Stimulated activated CD4-positive, alpha-beta T cell treated with anti-CD3 and anti-CD28 coated beads, TNF-alpha, amount 100 ng/mL, for 4 hours (primary cell): ENCODE results near the gene MRPS27.

Experiments
- DNase-seq, 3 experiments: peaks; one replicate each; pipeline ENCODE4 v3.0.0-alpha.2; 2020; ENCODE audit warnings: low read depth in 3 of 3

Gene MRPS27

DNA sequence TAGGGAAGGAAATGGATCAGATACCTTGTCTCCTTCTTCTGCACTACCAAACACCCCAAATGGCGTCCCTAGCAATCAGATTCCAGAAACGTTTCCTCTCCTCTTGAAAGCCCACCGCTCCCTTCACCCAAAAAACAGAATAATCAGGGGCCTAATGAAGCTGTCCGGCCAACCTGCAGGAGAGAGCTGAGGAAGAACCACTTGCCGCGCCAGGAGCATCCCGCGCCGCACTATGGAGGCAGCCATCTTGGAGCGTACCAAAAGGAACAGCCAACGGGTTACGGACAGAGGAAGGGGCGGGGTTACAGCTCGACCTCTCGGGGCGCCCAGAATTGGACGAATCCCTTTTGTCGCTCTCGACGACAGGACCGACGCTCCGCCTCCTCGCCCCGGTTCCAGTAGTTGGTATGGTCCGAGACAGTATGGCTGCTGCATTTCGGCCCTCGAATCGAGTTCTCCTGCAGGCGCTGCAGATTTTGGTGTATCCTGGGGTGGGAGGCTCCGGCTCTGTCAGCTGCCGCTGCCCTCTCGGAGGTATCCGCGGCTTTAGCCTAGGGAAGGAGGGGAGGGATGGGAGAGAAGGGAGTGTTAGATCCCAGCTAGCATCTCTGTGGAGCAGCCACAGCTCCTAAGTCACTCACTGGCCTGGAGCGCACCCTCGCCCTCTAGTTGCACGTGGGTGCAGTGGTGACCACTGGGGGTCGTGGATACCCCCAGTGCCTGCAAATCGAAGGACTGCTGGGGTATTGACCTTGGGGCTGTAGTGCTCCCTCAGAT, at the start of gene MRPS27, which contains the start of gene PTCD2:
TSS of gene MRPS27 (minus strand) at position 265 of the 777 bp plus-strand sequence. CDS start at position 246, 19 bp downstream.
TSS of gene PTCD2 (plus strand) at position 398 of the 777 bp plus-strand sequence. CDS start at position 408, 10 bp downstream.
- peak; percentile 73 to 90 (median 89) for DNase-seq

DNA sequence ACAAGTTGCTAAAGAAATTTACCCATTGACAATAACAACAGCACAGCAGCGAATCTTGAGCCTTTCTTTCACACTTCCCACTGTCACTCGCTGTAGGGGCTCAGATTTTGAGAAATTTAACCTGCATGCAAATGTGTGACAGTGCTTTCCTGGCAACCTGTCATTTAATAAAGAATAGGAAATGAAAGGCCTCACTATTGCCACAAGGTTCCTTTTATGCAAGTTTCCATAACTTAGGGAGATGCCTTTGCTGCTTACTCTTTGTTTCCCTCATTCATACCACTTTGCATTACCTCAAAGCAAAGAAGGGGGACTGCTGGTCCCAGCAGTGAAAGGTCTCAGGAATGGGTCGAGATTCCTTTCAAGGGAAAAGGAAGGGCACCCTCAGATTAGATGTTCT, 49.7 kb upstream of the MRPS27 start:
- no peak for DNase-seq

DNA sequence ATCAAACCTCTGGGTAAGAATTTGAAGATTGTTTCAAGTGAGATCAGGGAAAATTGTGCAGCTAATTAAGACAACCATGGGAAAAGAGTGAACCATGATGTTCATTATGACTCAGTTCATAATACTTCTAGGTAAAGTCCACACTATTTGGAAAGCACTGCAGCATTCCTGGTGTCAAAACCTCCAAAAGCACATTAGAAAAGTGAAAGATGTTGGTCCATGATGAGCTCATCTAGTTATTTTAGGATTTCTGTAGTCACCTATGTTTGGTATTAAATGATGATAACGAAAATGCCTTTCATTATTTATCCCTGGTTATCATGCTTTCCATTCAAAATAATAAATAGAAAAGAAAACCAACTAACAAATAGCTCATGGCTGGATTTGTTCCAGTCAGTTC, 49.3 kb upstream of the MRPS27 start:
- no peak for DNase-seq

DNA sequence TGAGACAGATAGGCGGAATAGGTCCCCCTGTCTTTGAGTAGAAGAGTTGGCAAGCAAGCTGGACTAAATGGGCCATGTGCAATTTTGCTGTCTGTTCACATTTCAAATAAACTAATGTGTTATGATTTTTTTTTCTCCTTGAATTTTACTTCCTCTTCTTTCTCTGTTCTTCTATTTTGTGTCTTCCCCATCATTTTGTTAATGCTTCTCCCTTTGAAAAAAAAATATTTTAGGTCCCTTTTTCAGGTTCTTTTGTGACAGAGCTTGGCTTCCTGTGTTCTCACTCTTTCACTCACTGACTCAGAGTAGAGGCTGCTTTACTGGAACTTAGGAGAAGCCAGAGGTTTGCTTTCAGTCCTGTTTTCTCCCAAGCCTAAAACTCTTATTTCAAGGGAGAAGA, 48.2 kb upstream of the MRPS27 start:
- no peak for DNase-seq

DNA sequence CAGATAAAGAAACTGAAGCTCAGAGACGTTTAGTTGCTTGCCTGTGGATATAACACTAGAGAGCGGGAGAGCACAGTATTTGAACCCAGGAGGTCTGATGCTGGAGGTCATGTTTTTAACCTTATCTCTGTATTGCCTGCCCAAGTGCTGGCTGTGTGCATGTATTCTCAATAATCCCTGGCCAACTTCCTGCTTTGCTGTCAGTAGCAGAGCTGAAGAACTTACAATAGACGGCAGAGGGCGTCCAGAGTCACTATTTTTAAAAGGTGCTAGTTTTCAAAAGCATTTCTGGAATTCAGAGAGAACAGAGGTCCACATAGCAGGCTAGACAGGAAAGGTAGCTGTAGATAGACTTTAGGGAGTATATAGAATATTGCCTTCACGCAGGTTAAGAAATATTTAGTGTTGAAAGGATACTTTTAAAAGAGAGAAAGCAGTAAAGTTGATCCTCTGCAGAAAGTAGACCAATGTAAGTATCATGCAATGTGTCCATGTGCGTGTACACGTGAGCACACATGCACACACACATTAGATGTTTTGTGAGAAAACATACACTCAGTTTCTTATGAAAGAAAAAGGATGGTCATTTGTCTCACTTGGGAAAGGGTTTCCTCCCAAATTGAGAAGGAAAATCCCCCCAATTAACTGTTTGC, 46.4 kb upstream of the MRPS27 start:
- no peak for DNase-seq

DNA sequence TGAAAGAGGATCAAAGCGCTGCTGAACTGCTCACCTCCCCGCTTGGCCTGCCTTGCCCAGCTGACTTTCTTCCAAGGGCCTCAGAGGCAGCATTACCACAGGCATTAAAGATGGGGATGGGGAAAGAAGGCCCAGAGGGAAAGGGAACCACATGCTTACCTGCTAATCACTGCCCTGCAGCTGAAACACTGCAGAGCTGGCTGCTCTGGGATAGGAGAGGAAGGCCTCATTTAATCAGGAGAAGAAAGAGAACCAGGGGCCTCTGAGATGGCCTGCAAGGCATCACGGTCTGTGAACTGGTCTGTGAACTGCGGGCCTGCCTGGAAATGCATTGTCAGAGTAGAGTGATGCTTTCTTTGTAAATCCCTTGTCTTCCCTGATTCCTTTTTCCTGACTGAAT, 44.9 kb upstream of the MRPS27 start:
- no peak for DNase-seq

DNA sequence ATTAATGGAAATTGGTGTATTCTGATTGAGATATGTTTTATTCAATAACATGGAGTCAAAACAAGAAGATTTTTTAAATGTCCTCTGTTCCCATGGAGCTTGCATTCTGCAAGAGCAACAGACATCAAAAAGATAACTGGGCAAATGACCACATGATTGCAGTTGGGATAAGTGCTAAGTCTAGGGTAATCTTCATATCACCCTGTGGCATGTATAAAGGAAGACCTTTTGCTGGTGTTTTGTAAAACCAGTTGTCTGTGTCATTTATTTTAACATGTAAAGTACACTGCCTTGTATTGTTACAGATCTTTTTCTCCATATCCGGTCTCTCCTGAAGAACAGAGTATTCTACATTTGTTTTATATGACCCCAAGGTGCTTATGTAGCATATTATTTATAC, 44.1 kb upstream of the MRPS27 start:
- no peak for DNase-seq

DNA sequence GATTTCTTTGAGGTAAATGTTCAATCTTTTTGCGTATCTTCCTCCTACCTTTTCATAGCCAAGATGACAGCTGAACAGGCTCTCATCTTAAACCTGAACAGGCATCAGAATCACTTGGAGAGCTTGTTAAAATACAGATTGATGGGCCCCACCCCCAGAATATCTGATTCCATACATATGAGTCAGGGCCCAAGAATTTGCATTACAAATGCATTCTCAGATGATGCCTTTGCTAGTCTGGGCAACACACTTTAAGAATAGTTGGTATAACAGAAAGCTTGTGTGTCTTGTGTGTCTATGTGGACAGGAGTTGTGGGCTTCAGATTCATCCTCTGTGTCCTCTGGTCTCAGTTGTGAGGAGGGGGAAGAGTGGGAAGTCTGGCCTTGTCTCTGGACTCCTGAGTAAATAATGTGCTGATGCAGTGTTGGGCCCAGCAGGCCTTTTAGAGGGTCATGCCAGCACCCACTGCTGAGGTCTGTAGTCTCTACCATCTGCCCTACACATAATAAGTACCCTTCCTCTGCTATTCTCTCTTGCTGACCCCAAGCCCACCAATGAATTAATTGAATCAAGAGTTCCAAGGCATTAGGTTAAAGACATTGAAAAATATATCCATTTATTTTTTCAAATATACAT, 43.2 kb upstream of the MRPS27 start:
- no peak for DNase-seq

DNA sequence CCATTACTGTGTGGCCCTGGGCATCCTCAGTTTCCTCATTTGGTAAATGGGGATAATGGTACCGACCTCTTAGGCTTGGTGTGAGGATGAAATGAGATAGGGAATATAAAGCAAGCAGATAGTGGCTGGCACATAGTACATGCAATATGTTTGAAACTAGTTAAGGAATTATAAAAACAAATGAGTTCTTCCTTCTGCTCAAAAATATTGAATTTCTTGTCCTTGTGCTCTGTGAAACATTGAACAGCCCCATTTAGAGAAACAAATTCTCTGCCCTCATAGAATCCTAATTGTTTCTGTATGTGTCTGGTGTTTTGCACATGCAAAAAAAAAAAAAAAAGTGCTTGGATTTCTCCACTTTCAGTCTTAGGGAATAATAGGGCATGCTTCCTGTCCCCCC, 39.8 kb upstream of the MRPS27 start:
- DNase-seq, result no peak

DNA sequence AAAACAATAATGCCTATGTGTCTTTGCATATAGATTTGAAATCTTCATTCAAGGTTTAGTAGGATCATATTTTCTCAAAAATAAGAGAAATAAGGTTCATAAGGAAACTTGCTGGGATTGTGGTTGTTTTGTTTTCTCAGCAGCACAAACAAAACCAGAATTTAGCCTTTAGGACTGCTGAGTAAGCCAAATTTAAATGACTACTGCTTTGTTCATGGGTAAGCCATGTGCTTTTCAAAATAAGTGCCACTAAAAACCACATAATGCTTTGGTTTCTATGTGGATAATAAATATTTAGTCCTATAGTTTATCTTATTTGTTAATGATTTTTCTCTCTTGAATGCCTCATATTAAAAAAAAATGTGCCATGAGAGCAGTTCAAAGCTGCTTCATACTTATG, 38.9 kb upstream of the MRPS27 start:
- no peak for DNase-seq

DNA sequence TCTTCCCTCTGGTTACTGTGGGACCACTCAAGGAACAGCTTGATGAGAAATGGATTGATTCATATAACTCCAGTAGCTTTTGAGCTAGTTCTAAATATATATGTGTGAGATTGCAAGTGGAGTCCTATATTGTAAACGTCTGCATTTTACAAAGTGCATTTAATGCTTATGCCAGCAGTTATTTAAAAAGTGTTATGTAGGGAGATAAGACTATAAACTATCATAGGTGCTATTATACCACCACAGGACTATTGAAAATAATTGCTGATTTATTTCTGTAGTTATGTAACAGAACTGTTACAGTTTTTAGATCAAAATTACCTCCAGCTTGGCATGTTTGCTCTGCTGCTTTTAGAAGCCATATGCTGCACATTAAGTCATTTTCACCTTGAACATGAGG, 36.3 kb upstream of the MRPS27 start:
- DNase-seq, result no peak

DNA sequence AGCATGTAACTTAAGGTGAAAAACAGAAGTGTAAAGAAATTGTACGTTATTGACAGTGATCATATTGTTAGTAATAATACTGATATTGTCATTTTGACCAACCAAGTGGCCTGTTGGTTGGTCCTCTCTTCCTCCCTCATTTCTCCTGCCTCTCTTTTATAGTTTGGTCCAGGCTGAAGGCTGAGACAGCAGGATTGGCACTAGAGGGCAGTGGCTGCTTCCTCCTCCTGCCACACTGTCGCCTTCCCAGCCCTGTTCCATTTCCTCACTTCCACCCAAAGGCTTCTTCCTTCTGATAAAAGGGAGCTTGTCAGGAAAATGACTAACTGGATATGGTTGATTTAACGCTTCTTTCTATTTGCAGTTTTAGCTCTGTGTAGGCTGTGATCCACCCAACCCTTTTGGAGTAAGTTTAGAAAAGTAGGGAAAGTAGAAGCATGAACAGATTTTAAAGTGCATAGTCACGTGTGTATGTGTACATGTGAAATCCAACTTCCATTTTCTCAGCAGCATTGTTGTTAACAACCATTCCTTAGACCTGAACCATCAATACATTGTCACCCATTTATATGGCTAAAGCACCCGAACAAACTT, 35.8 kb upstream of the MRPS27 start:
- DNase-seq, result no peak

DNA sequence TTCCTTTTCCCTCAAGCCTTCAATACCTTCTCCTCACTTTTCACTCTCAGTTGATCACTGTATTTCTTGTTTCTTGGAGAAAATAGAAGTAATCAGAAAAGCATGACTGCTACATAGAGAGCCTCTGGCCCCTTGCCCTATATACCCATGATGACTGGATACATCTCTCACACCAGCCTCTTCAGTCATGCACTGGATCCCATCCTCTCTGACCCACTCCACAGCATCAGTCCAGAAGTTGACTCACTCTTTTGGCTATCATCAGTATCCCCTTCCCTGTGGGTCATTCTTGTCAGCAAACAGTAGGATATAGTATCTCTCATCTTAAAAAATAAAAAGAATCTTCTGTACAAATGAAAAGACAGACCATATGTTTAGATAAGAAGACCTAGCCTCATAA, 33.0 kb upstream of the MRPS27 start:
- DNase-seq, result no peak

DNA sequence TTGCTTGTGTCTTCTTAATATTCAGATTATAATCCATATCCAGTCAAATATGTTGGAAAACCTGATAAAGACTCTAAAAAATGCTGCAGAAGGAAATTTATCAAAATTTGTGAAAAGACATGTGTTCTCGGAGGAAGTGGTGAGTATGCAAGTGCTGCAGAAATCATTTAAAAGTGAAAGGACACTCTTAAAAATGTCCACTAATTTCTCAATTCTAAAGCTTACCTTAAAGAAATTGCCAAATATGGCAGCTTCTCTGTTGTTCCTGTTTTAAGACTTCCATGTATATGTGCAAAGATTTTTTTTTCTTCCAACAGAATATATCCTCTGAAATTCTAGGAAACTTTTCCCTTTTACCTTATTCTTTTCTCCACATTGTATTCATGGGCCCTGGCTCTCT, 32.6 kb upstream of the MRPS27 start:
- no peak for DNase-seq

DNA sequence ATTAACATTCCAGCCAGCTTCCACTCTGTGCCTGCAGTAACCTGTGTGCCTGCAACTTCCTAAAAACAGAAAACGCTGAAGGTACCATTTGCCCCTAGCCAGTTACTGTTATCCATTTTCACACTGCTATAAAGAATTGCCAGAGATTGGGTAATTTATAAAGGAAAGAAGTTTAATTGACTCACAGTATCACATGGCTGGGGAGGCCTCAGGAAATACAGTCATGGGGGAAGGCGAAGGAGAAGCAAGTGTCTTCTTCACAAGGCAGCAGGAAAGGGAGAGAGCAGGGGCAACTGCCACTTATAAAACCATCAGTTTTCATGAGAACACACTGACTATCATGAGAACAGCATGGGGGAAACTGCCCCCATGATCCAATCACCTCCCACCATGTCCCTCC, 31.3 kb upstream of the MRPS27 start:
- DNase-seq, result no peak

DNA sequence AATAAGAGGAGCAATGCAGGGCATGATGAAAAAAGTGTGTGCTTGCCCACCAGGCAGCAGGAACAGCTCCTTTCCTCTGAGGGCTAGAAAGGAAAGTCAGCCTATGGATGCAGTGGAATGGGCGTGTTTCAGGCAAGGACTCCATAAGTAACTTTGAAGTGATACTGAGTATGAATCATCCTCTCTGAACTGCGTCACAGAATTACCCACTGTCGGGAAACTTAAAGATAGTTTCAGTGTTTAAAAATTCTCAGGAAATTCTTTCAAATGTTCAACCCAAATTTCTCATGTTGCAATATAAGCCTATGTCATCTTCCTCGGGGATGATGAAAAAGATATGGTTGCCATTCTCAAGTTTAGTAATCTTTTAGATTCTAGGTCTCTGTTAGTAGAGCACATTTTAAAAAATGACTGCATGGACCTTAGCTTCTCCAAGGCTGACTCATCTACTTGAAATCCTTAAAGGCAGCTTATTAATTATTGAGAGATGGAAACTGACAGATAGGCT, 27.8 kb upstream of the MRPS27 start:
- DNase-seq, result no peak

DNA sequence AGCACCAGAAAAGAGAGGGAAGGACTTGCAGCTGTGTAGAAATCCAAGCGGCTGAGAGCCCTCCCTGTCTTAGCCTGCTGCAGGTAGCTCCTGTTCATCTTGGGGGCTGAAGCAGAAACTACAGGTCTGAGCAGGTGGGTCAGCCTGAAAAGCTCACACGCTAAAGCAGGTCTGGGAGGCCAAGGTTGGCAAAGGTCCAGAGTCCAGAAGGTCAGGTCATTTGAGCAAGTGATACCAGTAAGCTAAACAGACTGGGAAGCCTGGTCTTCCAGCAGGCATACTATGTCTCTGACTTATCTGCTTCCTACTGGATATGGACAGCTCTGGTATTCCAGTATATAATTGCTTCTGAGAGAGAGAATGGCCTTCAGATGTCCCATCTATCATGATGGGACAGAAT, 26.4 kb upstream of the MRPS27 start:
- no peak for DNase-seq

DNA sequence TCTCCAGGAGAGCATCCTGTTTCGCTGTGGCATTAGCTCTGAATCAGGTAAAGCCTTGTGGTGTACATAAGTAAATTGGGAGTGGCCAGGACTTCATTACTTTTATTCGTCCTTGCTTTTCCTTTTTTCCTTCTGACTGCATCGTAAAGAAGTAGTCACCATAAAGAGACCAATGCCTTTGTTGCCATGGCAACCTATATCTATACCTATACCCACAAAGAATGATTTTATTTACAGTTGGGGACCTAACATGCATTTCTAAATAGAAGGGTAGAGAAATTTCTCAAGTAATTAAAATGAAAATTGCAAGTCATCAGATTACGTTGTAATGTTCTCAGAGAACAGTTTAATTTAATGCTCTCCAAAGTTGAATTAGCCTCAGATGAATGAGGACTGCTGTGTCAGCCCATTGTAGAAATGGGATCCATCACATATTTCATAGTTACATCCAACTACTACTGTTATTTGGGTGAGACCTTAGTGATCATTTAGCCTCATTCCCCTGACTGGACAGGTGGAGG, 18.7 kb upstream of the MRPS27 start:
- no peak for DNase-seq

DNA sequence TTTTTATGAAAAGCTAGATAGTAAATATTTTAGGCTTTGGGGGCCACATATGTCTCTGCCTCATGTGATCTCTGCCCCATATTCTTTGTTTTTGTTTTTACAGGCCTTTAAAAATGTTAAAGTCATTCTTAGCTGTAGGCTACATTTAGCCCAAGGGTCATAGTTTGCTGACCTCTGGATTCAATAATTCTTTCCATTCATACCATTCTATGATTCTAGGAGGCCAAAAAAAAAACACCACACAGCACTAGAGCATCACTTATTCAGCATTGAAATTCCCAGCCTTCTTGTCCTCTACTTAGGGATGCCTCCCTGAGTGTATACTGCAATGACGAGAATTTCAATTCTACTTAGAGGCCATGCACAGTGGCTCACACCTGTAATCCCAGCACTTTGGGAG, 17.1 kb upstream of the MRPS27 start:
- no peak for DNase-seq

DNA sequence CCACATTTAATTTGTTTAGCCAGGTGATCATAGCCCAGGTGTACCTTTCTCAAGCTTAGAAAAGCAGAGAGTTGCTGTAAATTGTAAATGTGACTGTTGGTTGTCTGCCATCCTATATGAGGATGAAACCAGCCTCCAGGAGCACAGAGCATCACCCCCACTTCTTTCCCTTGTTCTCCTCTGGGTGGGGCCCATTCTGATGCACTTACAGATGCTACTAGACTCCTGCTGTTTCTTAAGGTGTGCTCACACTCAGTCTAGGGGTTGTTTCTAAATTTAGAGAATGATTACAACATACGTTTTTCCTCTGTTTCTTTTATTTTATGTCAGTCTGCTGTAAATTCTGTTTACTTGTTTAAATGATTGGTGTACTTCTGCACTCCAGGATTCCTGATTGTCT, 10.7 kb upstream of the MRPS27 start:
- DNase-seq, result no peak

DNA sequence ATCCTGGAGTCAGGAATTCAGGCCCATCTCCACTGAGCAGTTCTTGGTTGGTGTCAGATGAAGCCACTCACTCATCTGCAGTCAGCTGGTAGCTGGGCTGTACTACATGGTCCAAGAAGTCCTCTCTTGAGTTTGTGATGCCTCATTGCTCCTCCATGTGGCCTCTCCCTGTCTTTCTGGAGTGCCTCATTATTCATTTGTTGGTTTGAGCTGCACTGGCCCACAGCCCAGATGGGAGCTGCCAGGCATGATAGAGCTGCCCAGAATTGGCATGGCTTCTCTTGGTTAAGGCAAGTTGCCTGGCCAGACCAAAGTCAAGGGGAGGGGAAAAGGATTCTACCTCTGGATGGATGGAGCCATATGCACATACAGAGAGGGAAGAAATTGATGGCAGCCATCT, 8.1 kb upstream of the MRPS27 start:
- no peak for DNase-seq

DNA sequence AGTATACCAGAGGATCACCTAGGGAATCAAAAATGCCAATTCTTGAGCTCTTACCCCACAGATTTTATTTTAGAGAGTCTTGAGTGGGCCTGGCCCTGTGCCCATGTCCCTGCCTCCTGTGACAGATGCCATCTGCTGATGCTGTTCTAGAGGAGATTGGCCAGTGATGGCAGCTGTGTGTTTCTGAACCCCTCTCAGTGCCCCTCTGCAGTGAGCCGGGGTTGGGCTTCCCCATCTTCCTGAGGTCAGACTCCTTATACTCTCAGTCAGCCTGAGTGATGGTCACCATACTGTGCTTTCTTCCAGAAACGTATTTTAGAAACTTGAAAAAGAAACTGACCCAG, 6.2 kb upstream of the MRPS27 start:
- DNase-seq, result no peak
